GM12878 (cell line): Measurements from ENCODE around the gene ACTR2. TPM values are rescaled to one million over a fixed set of nuclear protein-coding genes. Genes with fewer than 3 reads are reported as not detected.

Experiments used
- ATF2 ChIP-seq: IDR thresholded peaks from 2 replicates; pipeline ENCODE4 v1.6.1; 2012; ENCODE audit warnings: low read length, inconsistent platforms
- ATF7 ChIP-seq: fragments of 450-650 bp; IDR thresholded peaks from 2 replicates; pipeline ENCODE4 v1.6.1; 2016; ENCODE audit warnings: low read depth, mild to moderate bottlenecking
- BCLAF1 ChIP-seq: fragments of 450-650 bp; IDR thresholded peaks from 2 replicates; pipeline ENCODE4 v1.6.1; 2017; ENCODE audit warnings: antibody characterized with exemption, mild to moderate bottlenecking, moderate library complexity
- CBX3 ChIP-seq: fragments of 200-600 bp; sonication (generic); IDR thresholded peaks from 2 replicates; pipeline ENCODE4 v1.6.1; 2016; ENCODE audit warnings: low read depth, borderline replicate concordance
- CEBPZ ChIP-seq: fragments of 150-350 bp; IDR thresholded peaks from 2 replicates; pipeline ENCODE4 v1.6.1; 2016; ENCODE audit warnings: low read depth, low read length
- CHD1 ChIP-seq: IDR thresholded peaks from 2 replicates; pipeline ENCODE4 v1.6.1; 2012; ENCODE audit warnings: low read depth, low read length, improper control_type of control experiment
- DPF2 ChIP-seq: fragments of 450-650 bp; IDR thresholded peaks from 2 replicates; pipeline ENCODE4 v1.6.1; 2017; ENCODE audit warnings: mild to moderate bottlenecking
- EGR1 ChIP-seq, 2 experiments: IDR thresholded peaks; 1 replicate in 1 of 2; 2 replicates in 1 of 2; pipeline ENCODE4 v1.6.1; 2011 to 2012; ENCODE audit warnings: low read depth in 2 of 2, low read length in 2 of 2, borderline replicate concordance in 1 of 2, mild to moderate bottlenecking in 1 of 2, moderate library complexity in 1 of 2
- ETV6 ChIP-seq, 2 experiments: fragments of 450-650 bp in 1 of 2; IDR thresholded peaks in 1 of 2; conservative IDR thresholded peaks in 1 of 2; 2 replicates each; pipeline ENCODE4 v1.6.1; 2014; ENCODE audit warnings: antibody characterized with exemption in 1 of 2, borderline replicate concordance in 1 of 2, low read depth in 1 of 2, mild to moderate bottlenecking in 1 of 2, moderate library complexity in 1 of 2
- IRF4 ChIP-seq: IDR thresholded peaks from 2 replicates; pipeline ENCODE4 v1.6.1; 2011; ENCODE audit warnings: low read depth, low read length
- KDM1A ChIP-seq: fragments of 200-600 bp; sonication (generic); IDR thresholded peaks from 2 replicates; pipeline ENCODE4 v1.6.1; 2016; ENCODE audit warnings: borderline replicate concordance
- MTA2 ChIP-seq: fragments of 450-650 bp; IDR thresholded peaks from 2 replicates; pipeline ENCODE4 v1.6.1; 2016; ENCODE audit warnings: low read depth, mild to moderate bottlenecking, moderate library complexity
- MXI1 ChIP-seq: fragments of 150-350 bp; IDR thresholded peaks from 2 replicates; pipeline ENCODE4 v1.6.1; 2011; ENCODE audit warnings: low read depth, mild to moderate bottlenecking, inconsistent platforms, low read length, improper control_type of control experiment
- NFYA ChIP-seq: IDR thresholded peaks from 2 replicates; pipeline ENCODE4 v1.6.1; 2011; ENCODE audit warnings: low read depth, mild to moderate bottlenecking, low read length, improper control_type of control experiment, borderline replicate concordance
- POU2F2 ChIP-seq: IDR thresholded peaks from 3 replicates; pipeline ENCODE4 v1.6.1; 2011; ENCODE audit warnings: low read depth, mild to moderate bottlenecking, low read length, borderline replicate concordance
- SIX5 ChIP-seq: IDR thresholded peaks from 2 replicates; pipeline ENCODE4 v1.6.1; 2011; ENCODE audit warnings: mild to moderate bottlenecking, low read depth, low read length, moderate library complexity; ENCODE audit not compliant: severe bottlenecking
- STAT3 ChIP-seq: IDR thresholded peaks from 2 replicates; pipeline ENCODE4 v1.6.1; 2011; ENCODE audit warnings: low read depth, low read length, improper control_type of control experiment
- TARDBP ChIP-seq: IDR thresholded peaks from 2 replicates; pipeline ENCODE4 v1.6.1; 2016; ENCODE audit warnings: borderline replicate concordance
- ZNF274 ChIP-seq: IDR thresholded peaks from one replicate; pipeline ENCODE4 v1.8.0; 2011; ENCODE audit not compliant: insufficient read length, insufficient read depth
- polyA plus RNA-seq, 11 experiments: library from polyadenylated mRNA; depleted of rRNA in 4 of 11; unstranded in 6 of 11; stranded (reverse) in 5 of 11; fragments of >200 nt; fragmentation: Nextera tagmentation in 4 of 11; fragmentation: Illumina TruSeq in 1 of 11; extraction: Ambion mirVana in 4 of 11; extraction: Trizol in 1 of 11; gene quantifications; 1 replicate in 1 of 11; 2 replicates in 10 of 11; pipeline versions ENCODE4 v1.2.1 to v1.2.3, GENCODE V29; 2011 to 2016; ENCODE audit warnings: inconsistent platforms in 2 of 11, missing spikeins in 2 of 11, low read depth in 1 of 11
- total RNA-seq, 4 experiments: library from RNA; depleted of rRNA in 3 of 4; stranded (reverse); fragments of >200 nt in 3 of 4; fragmentation: Illumina TruSeq in 1 of 4; extraction: Trizol in 1 of 4; gene quantifications; 2 replicates each; pipeline versions ENCODE4 v1.2.1 to v1.2.3, GENCODE V29; 2013 to 2021

The ACTR2 gene
- total and polyA plus RNA-seq, 10 of the 15 experiments (the other 5 are each of a cell fraction or from before 2014, with no cell fraction given) = 94.2 to 401 (median 195) TPM

- peak in 1 of 2 experiments; percentile 73; a peak in 2 of 4 replicates for TF ChIP-seq ETV6 (conservative IDR thresholded peaks at IDR 0.05 in 1 of 2, IDR thresholded peaks at IDR 0.05 in 1 of 2; ENCODE audit: borderline replicate concordance in 1 of 2, low read depth in 1 of 2)
- TF ChIP-seq CEBPZ = no peak
- no peak for TF ChIP-seq IRF4
- no peak for TF ChIP-seq MTA2
- TF ChIP-seq CHD1 = no peak
- no peak for TF ChIP-seq ZNF274
- TF ChIP-seq STAT3 = no peak
- TF ChIP-seq BCLAF1 = no peak
- TF ChIP-seq TARDBP = no peak
- peak; percentile 29; the same call in 1 of the 2 replicates for TF ChIP-seq DPF2
- no peak for TF ChIP-seq MXI1
- TF ChIP-seq ATF7 = no peak
- peak; percentile 80; the same call in 2 of the 3 replicates for TF ChIP-seq POU2F2
- peak; percentile 13; the same call in 1 of the 2 replicates for TF ChIP-seq ATF2
- TF ChIP-seq SIX5 = no peak
- TF ChIP-seq CBX3 = no peak
- TF ChIP-seq NFYA = no peak
- TF ChIP-seq EGR1 (IDR thresholded peaks at IDR 0.05; ENCODE audit: borderline replicate concordance in 1 of 2, low read depth in 2 of 2, low read length in 2 of 2) = no peak
- no peak for TF ChIP-seq KDM1A
Measured at GRCh38 chr2:65300761-65301711, 73.4 kb downstream of the ACTR2 start (continued).
